HG03432 (cell line): ENCODE results near the gene LPCAT4.
"Not testable (repeated sequence)": the region's sequence is repeated elsewhere in the genome, so short reads cannot be mapped to it uniquely, and the experiment has no call there.

Experiments
- ATAC-seq: cut with Tn5 transposase; IDR thresholded peaks from one replicate; pipeline ENCODE4 v1.9.1; 2021; ENCODE audit warnings: mild to moderate bottlenecking, moderate library complexity; ENCODE audit not compliant: unreplicated experiment

LPCAT4 gene

GRCh38 chr15:34367101-34368081 is at the start of gene LPCAT4:
TSS of gene LPCAT4 (minus strand) at chr15:34367196. CDS start at chr15:34367100, 96 bp downstream.
- ATAC-seq = peak; percentile 85

DNA sequence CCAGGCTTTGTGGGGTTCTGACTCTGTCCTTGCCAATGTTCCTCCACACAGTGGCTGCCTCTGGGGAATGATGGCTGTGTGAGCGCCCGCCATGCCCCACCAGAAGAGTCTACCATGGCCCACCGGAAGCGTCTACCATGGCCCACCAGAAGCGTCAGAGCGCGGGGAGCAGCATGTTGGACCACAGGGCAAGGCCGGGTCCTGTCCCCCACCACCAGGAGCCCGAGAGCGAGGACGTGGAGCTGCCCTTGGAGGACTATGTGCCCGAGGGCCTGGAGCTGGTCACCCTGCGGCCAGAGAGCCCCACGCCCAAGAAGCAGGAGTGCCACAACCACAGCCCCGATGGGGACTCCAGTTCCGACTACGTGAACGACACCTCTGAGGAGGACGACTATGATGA is 42.5 kb upstream of the LPCAT4 start:
- not testable (repeated sequence) for ATAC-seq

DNA sequence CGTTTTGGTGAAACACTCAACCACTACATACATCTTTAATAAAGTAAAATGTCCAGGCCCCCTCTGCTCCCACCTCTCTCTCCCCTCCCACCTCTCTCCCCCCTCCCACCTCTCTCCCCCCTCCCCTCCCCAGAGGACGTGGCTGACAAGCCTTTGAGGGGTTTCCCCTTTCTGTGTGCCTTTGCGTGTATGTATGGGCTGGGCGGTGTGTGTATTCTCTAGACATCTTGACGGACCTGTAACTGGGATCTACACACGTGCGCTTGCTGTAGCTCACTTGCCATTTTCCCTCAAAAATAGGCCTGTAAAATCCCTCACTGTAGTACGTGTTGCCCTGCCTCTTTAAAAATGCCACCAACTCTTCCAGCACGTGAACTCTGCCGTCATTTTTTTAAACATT is 42.0 kb upstream of the LPCAT4 start:
- ATAC-seq = not testable (repeated sequence)

- peak; percentile 52 for ATAC-seq
Measured at GRCh38 chr15:34403899-34404298, 36.9 kb upstream of the LPCAT4 start.

DNA sequence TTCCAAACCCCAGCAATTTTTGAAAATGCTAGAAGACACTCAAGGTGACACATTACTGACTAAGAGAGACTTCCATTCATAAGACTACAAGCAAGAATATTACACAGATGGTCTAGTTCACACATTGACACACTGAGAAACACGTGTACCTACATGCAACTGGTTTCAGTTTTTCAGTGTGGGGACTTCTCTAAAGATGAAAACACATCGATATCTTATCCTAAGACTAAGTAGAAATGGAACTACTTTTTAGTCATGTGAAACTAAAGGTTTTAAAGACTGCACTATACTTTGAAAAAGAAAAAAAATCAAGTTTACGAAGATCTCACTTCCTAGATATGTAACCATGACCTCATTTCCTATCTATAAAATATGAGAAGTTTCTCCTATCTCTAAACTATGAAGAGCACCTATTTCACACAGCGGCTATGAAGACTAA is 36.2 kb upstream of the LPCAT4 start:
- ATAC-seq = peak; percentile 73

GRCh38 chr15:34397637-34398259 is 30.8 kb upstream of the LPCAT4 start:
- ATAC-seq = not testable (repeated sequence)

- not testable (repeated sequence) for ATAC-seq
Measured at GRCh38 chr15:34392981-34393380, 26.0 kb upstream of the LPCAT4 start.

- not testable (repeated sequence) for ATAC-seq
Measured at GRCh38 chr15:34389594-34390086, 22.6 kb upstream of the LPCAT4 start.

- not testable (repeated sequence) for ATAC-seq
Measured at GRCh38 chr15:34381829-34382521, 15.0 kb upstream of the LPCAT4 start.

DNA sequence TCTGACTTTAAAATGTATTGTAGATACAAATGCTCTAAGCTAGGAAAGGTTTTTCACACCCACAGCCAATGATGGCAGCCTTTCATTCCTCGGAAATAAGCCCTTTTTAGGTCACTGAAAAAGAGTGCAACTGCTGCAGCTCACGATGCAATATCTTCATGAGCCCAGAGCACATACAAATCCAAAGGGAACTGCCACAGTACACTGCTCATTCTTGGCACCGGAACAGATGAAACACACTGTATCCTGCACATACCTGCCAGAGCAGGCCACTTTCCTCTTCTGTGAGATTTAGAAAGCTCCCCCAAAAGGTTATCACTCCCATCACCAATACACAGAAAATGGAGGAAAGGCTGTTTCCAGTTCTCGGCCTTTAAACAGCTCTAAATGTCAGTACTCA is 13.5 kb upstream of the LPCAT4 start:
- ATAC-seq = not testable (repeated sequence)

- ATAC-seq = no peak
Measured at GRCh38 chr15:34376856-34377255, 9.9 kb upstream of the LPCAT4 start.

DNA sequence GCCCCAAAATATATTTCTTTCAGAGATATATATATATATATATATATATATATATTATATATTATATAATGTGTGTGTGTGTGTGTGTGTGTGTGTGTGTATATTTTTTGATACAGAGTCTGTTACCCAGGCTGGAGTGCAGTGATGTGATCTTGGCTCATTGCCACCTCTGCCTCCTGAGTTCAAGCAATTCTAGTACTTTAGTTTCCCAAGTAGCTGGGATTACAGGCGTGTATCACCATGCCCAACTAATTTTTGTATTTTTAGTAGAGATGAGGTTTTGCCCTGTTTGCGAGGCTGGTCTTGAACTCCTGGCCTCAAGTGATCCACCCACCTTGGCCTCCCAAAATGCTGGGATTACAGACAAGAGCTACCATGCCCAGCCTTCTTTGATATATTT is 8.5 kb upstream of the LPCAT4 start:
- not testable (repeated sequence) for ATAC-seq

DNA sequence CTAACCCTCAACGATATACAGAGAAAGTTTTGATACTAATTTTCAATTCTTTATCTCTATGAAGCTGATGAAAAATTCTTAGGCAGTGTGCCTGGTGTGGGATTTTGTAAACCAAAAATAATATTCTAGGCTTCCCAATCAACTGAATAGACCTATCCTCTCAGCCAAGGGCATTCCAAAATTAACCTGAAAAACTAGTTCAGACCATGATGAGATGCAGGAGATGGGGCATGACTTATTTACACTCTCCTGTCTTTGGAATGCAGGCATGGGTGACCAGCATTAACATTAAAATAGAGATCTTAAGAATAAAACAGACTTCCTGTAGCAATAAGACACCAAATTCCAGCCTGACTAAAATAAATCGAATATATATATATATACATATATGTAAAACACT is 7.8 kb upstream of the LPCAT4 start:
- ATAC-seq = no peak

GRCh38 chr15:34373951-34374350 is 7.0 kb upstream of the LPCAT4 start:
- no peak for ATAC-seq

- ATAC-seq = no peak
Measured at GRCh38 chr15:34370643-34371042, 3.6 kb upstream of the LPCAT4 start.

GRCh38 chr15:34370129-34370528 is 3.1 kb upstream of the LPCAT4 start:
- no peak for ATAC-seq

GRCh38 chr15:34366271-34367065 is 528 bp downstream of the LPCAT4 start:
- ATAC-seq = peak; percentile 19

GRCh38 chr15:34365836-34366235 is 1.2 kb downstream of the LPCAT4 start:
- no peak for ATAC-seq

DNA sequence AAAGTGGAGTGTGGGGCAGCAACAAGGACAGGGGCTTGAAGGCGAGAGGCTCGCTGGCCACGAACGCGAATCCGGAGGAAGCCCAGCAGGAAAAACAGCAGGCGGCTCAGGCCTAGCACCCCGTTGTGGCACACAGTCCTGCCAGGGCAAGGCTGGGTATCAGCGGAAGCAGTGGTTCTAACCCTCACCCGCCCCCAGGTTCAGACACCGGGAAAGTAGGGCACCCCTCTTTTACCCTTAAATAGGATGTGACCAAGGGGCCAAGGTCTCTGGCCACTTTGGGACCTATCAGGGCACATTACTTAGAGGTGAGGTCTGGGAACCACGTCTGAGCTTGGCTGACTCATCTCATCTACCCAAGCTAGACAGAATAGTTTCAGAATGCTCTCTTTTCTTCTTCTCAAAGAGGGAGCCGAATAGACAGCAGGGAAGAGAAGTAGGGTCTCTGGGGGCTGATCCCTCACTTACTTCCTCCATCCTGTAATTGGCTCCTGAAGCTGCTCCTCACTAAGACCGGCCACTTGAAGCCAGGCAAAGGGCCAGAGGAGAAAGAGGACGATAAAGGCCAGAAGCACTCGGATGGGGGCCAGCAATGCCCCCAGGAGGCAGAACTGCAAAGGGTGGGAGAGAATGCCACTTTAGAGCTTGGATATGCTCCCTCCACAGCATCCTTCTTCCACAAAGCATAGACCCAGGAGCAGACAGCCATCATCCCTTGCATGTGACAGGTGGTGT is 1.7 kb downstream of the LPCAT4 start:
- ATAC-seq = no peak

GRCh38 chr15:34364041-34364440 is 3.0 kb downstream of the LPCAT4 start:
- ATAC-seq = no peak
